Neural progenitor cell (in vitro differentiated cells): ENCODE data around the gene OR2AE1. TPM values are rescaled to one million over a fixed set of nuclear protein-coding genes. Genes with fewer than 3 reads are reported as not detected.
A peak's percentile ranks its signal among the peaks of the same experiment; 100 is the strongest.

Experiments
- DNase-seq: peaks from one replicate; pipeline ENCODE4 v3.0.0-alpha.2; 2016; ENCODE audit warnings: low spot score
- H2AFZ ChIP-seq: fragments of 200-600 bp; sonication (generic); replicated peaks from 2 replicates; pipeline ENCODE4 v1.6.1; 2016; ENCODE audit warnings: antibody characterized with exemption
- H3F3A ChIP-seq: fragments of 200-600 bp; sonication (generic); 2 replicates; pipeline ENCODE4 v1.6.1; 2016; ENCODE audit warnings: antibody characterized with exemption, low read depth
- H3K27ac ChIP-seq: fragments of 200-600 bp; sonication (generic); 2 replicates; pipeline ENCODE4 v1.5.1; 2016; ENCODE audit warnings: mild to moderate bottlenecking
- H3K27me3 ChIP-seq: fragments of 200-600 bp; sonication (generic); 2 replicates; pipeline ENCODE4 v1.6.1; 2016; ENCODE audit warnings: mild to moderate bottlenecking, moderate library complexity
- H3K36me3 ChIP-seq: fragments of 200-600 bp; sonication (generic); 2 replicates; pipeline ENCODE4 v1.5.1; 2016
- H3K4me1 ChIP-seq: fragments of 200-600 bp; sonication (generic); 2 replicates; pipeline ENCODE4 v1.6.1; 2016; ENCODE audit warnings: mixed run types
- H3K4me2 ChIP-seq: fragments of 200-600 bp; sonication (generic); 2 replicates; pipeline ENCODE4 v1.6.1; 2016
- H3K4me3 ChIP-seq: fragments of 200-600 bp; sonication (generic); 2 replicates; pipeline ENCODE4 v1.5.1; 2016
- H3K79me2 ChIP-seq: fragments of 200-600 bp; sonication (generic); 2 replicates; pipeline ENCODE4 v1.6.1; 2016; ENCODE audit warnings: low read depth
- H3K9ac ChIP-seq: fragments of 200-600 bp; sonication (generic); 2 replicates; pipeline ENCODE4 v1.6.1; 2016
- H3K9me3 ChIP-seq: fragments of 200-600 bp; sonication (generic); 2 replicates; pipeline ENCODE4 v1.5.1; 2016; ENCODE audit warnings: low read depth
- H4K20me1 ChIP-seq: fragments of 200-600 bp; sonication (generic); 2 replicates; pipeline ENCODE4 v1.6.1; 2016; ENCODE audit warnings: low read depth
- H3K27ac Mint-ChIP-seq: 3 replicates; pipeline ENCODE4 v1.8.0; 2021; ENCODE audit warnings: mixed read lengths
- H3K27me3 Mint-ChIP-seq: 2 replicates; pipeline ENCODE4 v1.8.0; 2022; ENCODE audit warnings: low read depth, mild to moderate bottlenecking, inconsistent platforms, moderate library complexity, mixed read lengths; ENCODE audit not compliant: insufficient read depth
- H3K36me3 Mint-ChIP-seq: 3 replicates; pipeline ENCODE4 v1.8.0; 2021; ENCODE audit warnings: mixed read lengths
- H3K4me1 Mint-ChIP-seq: 3 replicates; pipeline ENCODE4 v1.8.0; 2021; ENCODE audit warnings: mixed read lengths
- H3K4me3 Mint-ChIP-seq: 3 replicates; pipeline ENCODE4 v1.8.0; 2021; ENCODE audit warnings: mild to moderate bottlenecking, moderate library complexity, mixed read lengths
- H3K9me3 Mint-ChIP-seq: 3 replicates; pipeline ENCODE4 v1.8.0; 2020; ENCODE audit warnings: mixed read lengths
- CTCF ChIP-seq: fragments of 200-600 bp; sonication (generic); IDR thresholded peaks from 2 replicates; pipeline ENCODE4 v1.5.1; 2017; ENCODE audit warnings: antibody characterized with exemption, mild to moderate bottlenecking
- EZH2 ChIP-seq: fragments of 200-600 bp; sonication (generic); IDR thresholded peaks from 2 replicates; pipeline ENCODE4 v1.6.1; 2017; ENCODE audit warnings: antibody characterized with exemption, mild to moderate bottlenecking, moderate library complexity
- EZH2phosphoT487 ChIP-seq: fragments of 200-600 bp; sonication (generic); IDR thresholded peaks from 2 replicates; pipeline ENCODE4 v1.6.1; 2017; ENCODE audit warnings: antibody characterized with exemption
- total RNA-seq: library from RNA; depleted of rRNA; stranded (reverse); fragments of >200 nt; gene quantifications from 2 replicates; pipeline ENCODE4 v1.2.3, GENCODE V29; 2015; ENCODE audit warnings: low replicate concordance

OR2AE1 gene
- total RNA-seq, 1 donor from 2014 or later, result not detected

DNA sequence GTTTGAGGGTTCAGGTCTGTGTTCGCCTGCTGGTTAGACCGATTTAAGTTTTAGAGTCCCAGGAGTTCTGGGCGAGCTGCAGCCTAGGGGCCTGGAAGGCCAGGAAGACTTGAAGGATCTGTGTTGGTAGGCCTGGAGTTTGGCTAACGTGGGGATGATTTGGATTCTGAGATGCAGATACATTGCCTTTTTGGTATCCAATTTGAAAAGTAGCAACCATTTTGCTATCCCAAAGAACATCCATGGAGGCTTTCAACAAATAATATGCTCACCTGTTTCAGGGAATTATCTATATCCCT is 42.9 kb upstream of the OR2AE1 start:
- DNase-seq, result no peak
- Mint-ChIP-seq H3K27ac (no peak overlapping the region), H3K36me3 (peaks cover 4% of the 10 kb centered on the region), H3K27me3 (peaks cover 6% of the 10 kb centered on the region), H3K4me3 (peak overlapping the region; percentile 85), H3K4me1 (no peaks in the 10 kb centered on the region), H3K9me3 (peaks cover 9% of the 10 kb centered on the region)
- Histone ChIP-seq H3K4me1 (no peaks in the 10 kb centered on the region), H2AFZ (no peak overlapping the region), H3K4me2 (no peak overlapping the region), H3K9ac (no peak overlapping the region), H3K36me3 (no peaks in the 10 kb centered on the region), H3K79me2 (no peaks in the 10 kb centered on the region), H3K9me3 (peaks cover 3% of the 10 kb centered on the region), H3K27ac (no peak overlapping the region), H3F3A (no peaks in the 10 kb centered on the region), H3K27me3 (no peaks in the 10 kb centered on the region), H4K20me1 (no peaks in the 10 kb centered on the region), H3K4me3 (no peak overlapping the region)
- TF ChIP-seq CTCF (no peak), EZH2 (no peak), EZH2phosphoT487 (no peak)

DNA sequence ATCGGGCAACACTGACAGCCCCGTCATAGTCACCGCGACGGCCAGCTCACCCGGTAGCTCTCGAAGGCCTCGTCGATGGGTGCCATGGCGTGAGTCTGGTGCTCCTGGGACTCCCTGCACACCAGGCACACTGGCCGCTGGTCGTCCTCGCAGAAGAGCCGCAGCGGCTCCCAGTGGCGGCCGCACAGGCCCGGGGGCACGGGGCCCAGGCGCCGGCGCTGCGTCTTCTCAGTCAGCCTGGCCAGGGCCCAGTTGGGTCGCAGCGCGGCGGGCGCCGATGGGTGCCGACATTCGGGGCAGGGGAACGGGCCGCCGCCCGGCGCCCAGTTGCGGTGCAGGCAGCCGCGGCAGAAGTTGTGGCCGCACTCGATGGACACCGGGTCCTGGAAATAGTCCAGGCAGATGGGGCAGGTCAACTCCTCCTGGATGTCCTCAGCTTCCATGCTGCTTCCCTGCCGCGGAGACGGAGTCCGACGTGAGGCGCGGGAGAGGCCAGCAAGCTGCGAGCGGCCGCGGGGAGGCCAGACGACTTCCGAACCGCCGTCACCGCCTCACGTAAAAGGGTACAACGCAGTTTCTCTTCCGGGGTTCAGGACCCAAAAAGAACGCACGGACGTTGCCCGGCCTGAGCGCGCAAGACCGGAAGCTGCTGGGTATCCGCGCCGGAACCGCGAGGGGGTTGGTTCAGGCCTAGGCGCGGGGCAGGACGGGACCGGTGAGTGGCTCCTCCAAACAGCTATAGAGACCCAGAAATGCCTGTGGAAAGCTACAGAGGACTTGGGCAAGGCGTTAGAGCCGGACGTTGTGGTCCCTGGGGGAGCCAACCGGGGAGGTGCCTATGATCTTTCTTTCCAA is 42.4 kb upstream of the OR2AE1 start, which contains the start of gene TRIM4:
Gene TRIM4 (minus strand): TSS at position 572 of the 855 bp plus-strand sequence. CDS start 129 bp downstream, at position 443.
- Histone ChIP-seq H3K27ac (no peak within 1 kb of the TSS), H3K79me2 (no peaks in the 10 kb centered on the region), H3F3A (no peaks in the 10 kb centered on the region), H4K20me1 (no peaks in the 10 kb centered on the region), H3K9me3 (peaks cover 3% of the 10 kb centered on the region), H3K4me1 (no peaks in the 10 kb centered on the region), H3K27me3 (no peaks in the 10 kb centered on the region), H3K36me3 (no peaks in the 10 kb centered on the region), H3K9ac (no peak within 1 kb of the TSS), H3K4me2 (no peak within 1 kb of the TSS), H3K4me3 (no peak within 1 kb of the TSS), H2AFZ (no peak within 1 kb of the TSS)
- TF ChIP-seq EZH2phosphoT487 (no peak), EZH2 (no peak), CTCF (no peak)
- no peak within 1 kb of the TSS for H3K27ac Mint-ChIP-seq
- peaks cover 6% of the 10 kb centered on the region for H3K27me3 Mint-ChIP-seq
- H3K4me1 Mint-ChIP-seq, result no peaks in the 10 kb centered on the region
- peaks cover 9% of the 10 kb centered on the region for H3K9me3 Mint-ChIP-seq
- peaks cover 4% of the 10 kb centered on the region for H3K36me3 Mint-ChIP-seq
- peak within 1 kb of the TSS; percentile 85 for H3K4me3 Mint-ChIP-seq
- no peak for DNase-seq

DNA sequence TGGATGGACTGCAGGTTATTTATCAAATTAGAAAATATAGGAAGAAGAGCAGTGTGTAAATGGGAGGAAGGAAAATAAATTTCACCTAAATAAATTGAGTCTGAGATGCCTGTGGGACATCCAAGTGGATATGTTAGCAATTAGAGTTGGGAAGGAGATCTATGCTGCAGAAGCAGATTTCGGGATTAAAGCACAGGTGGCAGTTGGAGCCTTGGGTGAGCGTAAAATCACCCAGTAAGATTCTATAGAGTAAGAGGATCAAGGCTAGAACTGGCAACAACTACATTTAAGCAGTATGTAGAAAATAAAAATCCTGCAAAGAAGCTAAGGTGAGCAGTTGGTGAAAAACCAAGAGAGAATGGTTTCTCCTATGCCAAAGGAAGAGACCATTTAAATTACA is 34.1 kb upstream of the OR2AE1 start:
- Mint-ChIP-seq H3K9me3 (no peaks in the 10 kb centered on the region), H3K27ac (no peak overlapping the region), H3K36me3 (no peaks in the 10 kb centered on the region), H3K4me3 (no peak overlapping the region), H3K4me1 (no peaks in the 10 kb centered on the region), H3K27me3 (peaks cover under 1% of the 10 kb centered on the region)
- no peak overlapping the region for H3K4me2 ChIP-seq
- H3K27me3 ChIP-seq, result no peaks in the 10 kb centered on the region
- H2AFZ ChIP-seq, result no peak overlapping the region
- H3K79me2 ChIP-seq, result no peaks in the 10 kb centered on the region
- DNase-seq, result no peak
- TF ChIP-seq CTCF (no peak), EZH2 (no peak), EZH2phosphoT487 (no peak)
- H4K20me1 ChIP-seq, result no peaks in the 10 kb centered on the region
- H3K4me3 ChIP-seq, result no peak overlapping the region
- no peaks in the 10 kb centered on the region for H3K36me3 ChIP-seq
- H3K9me3 ChIP-seq, result no peaks in the 10 kb centered on the region
- no peak overlapping the region for H3K9ac ChIP-seq
- no peaks in the 10 kb centered on the region for H3K4me1 ChIP-seq
- no peak overlapping the region for H3K27ac ChIP-seq
- no peaks in the 10 kb centered on the region for H3F3A ChIP-seq
